Skeletal muscle tissue (tissue), 4 donors: ENCODE results near the gene NKPD1. TPM values are rescaled to one million over a fixed set of nuclear protein-coding genes. Genes with fewer than 3 reads are reported as not detected.

Experiments
- H3K27ac ChIP-seq: one replicate; pipeline ENCODE4 v1.7.0; 2013; ENCODE audit warnings: mild to moderate bottlenecking, low read depth, low read length, inconsistent platforms
- H3K27me3 ChIP-seq, 3 donors: one replicate each; pipeline ENCODE4 v1.7.0; 2013; ENCODE audit warnings: low read length in 3 of 3; ENCODE audit not compliant: control insufficient read depth in 3 of 3, insufficient read depth in 3 of 3
- H3K36me3 ChIP-seq, 3 donors: one replicate each; pipeline ENCODE4 v1.7.0; 2013; ENCODE audit warnings: low read length in 3 of 3; ENCODE audit not compliant: control insufficient read depth in 3 of 3, insufficient read depth in 3 of 3
- H3K4me1 ChIP-seq, 3 donors: one replicate each; pipeline ENCODE4 v1.7.0; 2013; ENCODE audit warnings: low read length in 3 of 3, mild to moderate bottlenecking in 3 of 3; ENCODE audit not compliant: control insufficient read depth in 3 of 3, insufficient read depth in 3 of 3
- H3K4me3 ChIP-seq, 3 donors: one replicate each; pipeline ENCODE4 v1.7.0; 2013; ENCODE audit warnings: low read length in 3 of 3
- H3K9ac ChIP-seq, 3 donors: one replicate each; pipeline ENCODE4 v1.7.0; 2013; ENCODE audit warnings: low read length in 3 of 3, mild to moderate bottlenecking in 3 of 3, moderate library complexity in 2 of 3, low read depth in 1 of 3
- H3K9me3 ChIP-seq, 3 donors: one replicate each; pipeline ENCODE4 v1.7.0; 2013; ENCODE audit warnings: low read length in 3 of 3; ENCODE audit not compliant: control insufficient read depth in 3 of 3
- total RNA-seq: library from RNA; depleted of rRNA; stranded (reverse); fragments of >200 nt; gene quantifications from one replicate; pipeline ENCODE4 v1.2.3, GENCODE V29; 2014
- donor health status: Osteomylitis.

The NKPD1 gene, protein sequence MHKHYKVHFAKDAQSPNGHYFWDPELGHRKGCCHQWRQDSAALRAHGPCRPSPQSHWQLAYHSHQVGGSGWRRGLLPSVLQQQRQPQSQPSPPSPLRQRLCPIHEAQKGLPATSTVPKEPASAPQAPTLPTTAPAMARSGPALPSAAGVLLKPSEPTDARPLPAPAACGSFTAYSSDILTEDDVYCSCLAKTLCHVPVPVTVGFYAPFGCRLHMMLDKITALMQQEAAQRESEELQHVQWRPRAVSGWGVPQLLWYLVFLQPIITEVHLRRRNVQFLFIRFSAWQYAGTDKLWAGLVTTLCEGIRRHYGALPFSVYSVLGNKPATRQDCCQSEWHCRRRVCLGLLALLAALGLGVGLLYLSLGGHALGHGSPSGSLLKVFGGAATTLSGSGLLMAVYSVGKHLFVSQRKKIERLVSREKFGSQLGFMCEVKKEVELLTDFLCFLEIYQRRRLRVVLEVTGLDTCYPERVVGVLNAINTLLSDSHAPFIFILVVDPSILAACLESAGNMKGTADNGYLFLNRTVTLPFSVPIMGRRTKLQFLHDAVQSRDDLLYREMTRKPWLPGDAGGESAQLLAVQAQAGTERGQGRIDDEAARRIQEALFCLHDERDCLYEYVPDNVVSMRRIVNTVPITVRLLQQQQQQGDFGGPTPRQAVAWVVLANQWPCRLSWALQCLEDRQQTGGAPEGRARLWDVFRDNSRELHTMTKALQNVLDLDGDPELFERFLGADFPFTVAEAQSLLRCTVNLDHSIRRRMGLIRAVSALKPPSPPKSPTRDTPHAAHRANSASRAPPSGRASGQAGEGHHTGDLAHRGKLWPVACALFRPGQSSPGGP
- total RNA-seq, result not detected

DNA sequence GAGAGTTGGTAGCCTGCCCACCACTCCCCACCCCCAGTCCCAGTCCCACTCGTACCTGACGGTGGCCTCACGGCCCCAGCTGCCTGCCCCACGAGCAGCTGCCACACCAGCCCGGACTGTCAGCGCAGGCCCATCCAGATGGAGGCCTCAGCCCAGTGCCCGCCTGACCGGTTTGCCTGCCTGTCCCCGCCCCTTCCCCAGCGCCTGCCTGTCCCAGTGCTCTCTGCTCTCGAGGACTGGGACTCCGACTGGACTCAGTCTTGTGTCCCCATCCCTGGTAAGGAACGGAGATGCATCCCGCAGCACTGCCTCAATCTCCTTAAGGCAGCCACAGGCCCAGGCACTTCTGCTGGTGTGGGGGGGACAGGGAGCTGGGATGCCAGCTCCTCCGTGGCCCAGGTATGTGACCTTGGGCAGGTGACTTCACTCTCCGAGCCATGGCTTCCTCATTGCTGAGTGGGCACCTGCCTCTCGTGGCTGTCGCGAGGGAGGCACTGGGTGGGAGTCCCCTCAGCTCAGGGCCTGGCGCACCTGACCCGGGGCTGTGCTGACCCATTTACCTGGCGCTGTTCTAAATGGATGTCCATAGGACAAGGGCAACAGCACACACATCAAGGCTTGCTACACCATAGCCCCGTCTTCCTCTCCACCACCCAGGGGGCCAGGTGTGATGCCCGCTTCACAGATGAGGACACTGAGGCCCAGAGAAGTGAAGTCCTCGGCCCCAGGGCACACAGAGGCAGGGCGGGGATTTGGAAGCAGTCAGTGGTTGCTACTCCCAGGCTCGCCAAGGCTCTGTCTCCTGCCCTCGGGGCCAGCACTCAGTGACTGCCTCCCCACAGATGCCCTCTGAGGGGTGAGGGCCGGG lies at the start of gene NKPD1:
NKPD1 (minus strand) TSS at position 113 of the 868 bp plus-strand sequence. CDS start 832 bp downstream, outside the sequence.
- no peak within 1 kb of the TSS for H3K4me3 ChIP-seq
- peaks cover 43 to 61% (median 48%) of the 10 kb centered on the region in 3 donors for H3K27me3 ChIP-seq
- H3K36me3 ChIP-seq, result no peaks in the 10 kb centered on the region
- no peaks in the 10 kb centered on the region for H3K9me3 ChIP-seq
- no peak within 1 kb of the TSS for H3K9ac ChIP-seq
- H3K27ac ChIP-seq, result no peak within 1 kb of the TSS
- H3K4me1 ChIP-seq, result peaks cover 3 to 4% (median 4%) of the 10 kb centered on the region in 3 donors

DNA sequence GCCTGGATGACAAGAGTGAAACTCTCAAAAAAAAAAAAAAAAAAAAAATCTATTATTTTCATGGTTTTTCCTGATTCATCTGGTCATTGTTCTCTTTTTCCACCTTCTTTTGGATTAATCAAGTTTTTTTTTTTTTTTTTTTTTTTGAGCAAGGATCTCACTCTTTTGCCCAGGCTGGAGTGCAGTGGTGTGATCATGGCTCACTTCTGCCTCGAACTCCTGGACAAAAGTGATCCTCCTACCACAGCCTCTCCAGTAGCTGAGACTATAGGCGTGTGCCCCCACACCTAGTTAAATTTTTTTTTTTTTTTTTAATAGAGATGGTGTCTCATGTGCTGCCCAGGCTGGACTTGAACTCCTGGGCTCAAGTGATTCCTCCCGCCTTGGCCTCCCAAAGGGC lies 45.5 kb upstream of the NKPD1 start:
- Histone ChIP-seq H3K9ac (no peak overlapping the region), H3K27me3 (no peaks in the 10 kb centered on the region), H3K36me3 (no peaks in the 10 kb centered on the region), H3K9me3 (no peaks in the 10 kb centered on the region), H3K4me1 (no peaks in the 10 kb centered on the region), H3K27ac (no peak overlapping the region), H3K4me3 (no peak overlapping the region)

DNA sequence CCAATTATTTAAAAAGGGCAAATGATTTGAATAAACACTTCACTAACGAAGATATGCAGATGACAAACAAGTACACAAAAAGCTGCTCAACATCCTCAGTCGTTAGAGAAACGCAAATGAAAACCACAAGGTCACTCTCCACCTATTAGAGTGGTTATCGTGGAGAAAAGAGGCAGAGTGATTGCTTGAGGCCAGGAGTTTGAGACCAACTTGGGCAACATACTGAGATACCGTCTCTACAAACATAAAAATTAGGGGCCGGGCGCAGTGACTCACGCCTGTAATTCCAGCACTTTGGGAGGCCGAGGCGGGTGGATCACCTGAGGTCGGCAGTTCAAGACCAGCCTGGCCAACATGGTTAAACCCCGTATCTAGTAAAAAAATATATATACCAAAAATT lies 45.0 kb upstream of the NKPD1 start:
- H3K9me3 ChIP-seq, result no peaks in the 10 kb centered on the region
- no peak overlapping the region for H3K4me3 ChIP-seq
- H3K27me3 ChIP-seq, result no peaks in the 10 kb centered on the region
- no peak overlapping the region for H3K9ac ChIP-seq
- H3K36me3 ChIP-seq, result no peaks in the 10 kb centered on the region
- H3K4me1 ChIP-seq, result no peaks in the 10 kb centered on the region
- H3K27ac ChIP-seq, result no peak overlapping the region

DNA sequence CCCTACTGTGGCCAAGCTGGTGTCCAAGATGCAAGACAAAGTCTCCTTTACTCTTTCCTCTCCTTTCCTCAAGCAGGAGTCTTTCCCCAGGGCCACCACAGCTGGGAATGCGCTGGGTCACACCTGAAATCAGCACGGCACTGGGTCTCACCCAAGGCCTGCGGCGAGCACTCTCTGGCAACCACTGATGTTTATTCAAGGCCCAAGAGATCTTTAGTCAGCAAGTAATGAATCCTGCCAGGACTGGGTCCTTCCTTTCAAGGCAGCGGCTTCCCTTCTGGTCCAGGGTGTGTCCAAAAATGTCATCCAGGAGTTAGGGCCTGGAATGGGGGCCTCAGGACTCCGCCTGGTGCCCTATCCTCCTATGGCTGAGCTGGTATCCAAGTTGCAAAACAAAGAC lies 41.9 kb upstream of the NKPD1 start:
- Histone ChIP-seq H3K4me1 (no peaks in the 10 kb centered on the region), H3K27ac (no peak overlapping the region), H3K4me3 (no peak overlapping the region), H3K9me3 (no peaks in the 10 kb centered on the region), H3K9ac (no peak overlapping the region), H3K36me3 (no peaks in the 10 kb centered on the region), H3K27me3 (no peaks in the 10 kb centered on the region)

DNA sequence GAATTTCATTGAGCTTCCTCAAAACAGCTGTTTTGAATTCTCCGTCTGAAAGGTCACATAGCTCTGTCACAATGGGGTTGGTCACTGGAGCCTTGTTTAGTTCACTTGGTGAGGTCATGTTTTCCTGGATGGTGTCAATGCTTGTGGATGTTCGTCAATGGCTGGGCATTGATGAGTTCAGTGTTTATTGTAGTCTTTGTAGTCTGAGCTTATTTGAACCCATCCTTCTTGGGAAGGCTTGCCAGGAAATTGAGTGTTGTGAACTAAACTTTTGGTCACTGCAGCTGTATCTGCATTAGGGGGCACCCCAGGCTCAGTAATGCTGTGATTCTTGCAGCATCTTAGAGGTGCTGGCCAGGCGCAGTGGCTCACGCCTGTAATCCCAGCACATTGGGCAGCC lies 39.8 kb upstream of the NKPD1 start:
- H3K27ac ChIP-seq, result no peak overlapping the region
- H3K4me3 ChIP-seq, result no peak overlapping the region
- no peak overlapping the region for H3K9ac ChIP-seq
- H3K9me3 ChIP-seq, result no peaks in the 10 kb centered on the region
- no peaks in the 10 kb centered on the region for H3K36me3 ChIP-seq
- no peaks in the 10 kb centered on the region for H3K27me3 ChIP-seq
- no peaks in the 10 kb centered on the region for H3K4me1 ChIP-seq

DNA sequence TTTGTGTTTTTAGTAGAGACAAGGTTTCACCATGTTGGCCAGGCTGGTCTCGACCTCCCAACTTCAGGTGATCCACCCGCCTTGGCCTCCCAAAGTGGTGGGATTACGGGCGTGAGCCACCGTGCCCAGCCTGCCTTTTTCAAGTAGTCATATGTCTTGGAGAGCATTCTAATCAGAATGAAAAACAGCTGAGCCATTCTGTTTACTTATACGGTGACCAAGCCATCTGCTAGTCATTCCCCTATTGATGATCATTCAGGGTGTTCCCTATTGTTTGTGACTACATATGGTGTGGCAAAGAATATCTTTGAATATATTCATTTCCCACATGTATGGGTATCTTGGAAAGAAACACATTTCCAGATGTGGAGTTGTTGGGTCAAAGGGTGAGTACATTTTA lies 35.0 kb upstream of the NKPD1 start:
- no peaks in the 10 kb centered on the region for H3K27me3 ChIP-seq
- no peak overlapping the region for H3K9ac ChIP-seq
- no peak overlapping the region for H3K27ac ChIP-seq
- no peaks in the 10 kb centered on the region for H3K9me3 ChIP-seq
- no peaks in the 10 kb centered on the region for H3K36me3 ChIP-seq
- no peak overlapping the region for H3K4me3 ChIP-seq
- no peaks in the 10 kb centered on the region for H3K4me1 ChIP-seq

DNA sequence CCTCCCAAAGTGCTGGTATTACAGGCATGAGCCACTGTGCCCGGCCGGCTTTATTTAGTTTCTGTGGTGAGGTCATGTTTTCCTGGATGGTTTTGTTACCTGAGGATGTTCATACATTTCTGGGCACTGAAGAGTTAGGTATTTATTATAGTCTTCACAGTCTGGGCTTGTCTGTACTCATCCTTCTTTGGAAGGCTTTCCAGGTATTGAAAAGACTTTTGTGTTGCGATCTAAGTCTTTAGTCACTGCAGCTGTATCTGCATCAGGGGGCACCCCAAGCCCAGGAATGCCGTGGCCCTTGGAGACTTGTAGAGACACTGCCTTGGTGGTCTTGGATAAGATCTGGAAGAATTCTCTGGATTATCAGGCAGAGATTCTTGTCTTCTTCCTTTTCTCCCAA lies 30.6 kb upstream of the NKPD1 start:
- H3K36me3 ChIP-seq, result no peaks in the 10 kb centered on the region
- H3K27me3 ChIP-seq, result no peaks in the 10 kb centered on the region
- H3K27ac ChIP-seq, result no peak overlapping the region
- no peaks in the 10 kb centered on the region for H3K9me3 ChIP-seq
- H3K9ac ChIP-seq, result no peak overlapping the region
- no peak overlapping the region for H3K4me3 ChIP-seq
- no peaks in the 10 kb centered on the region for H3K4me1 ChIP-seq

DNA sequence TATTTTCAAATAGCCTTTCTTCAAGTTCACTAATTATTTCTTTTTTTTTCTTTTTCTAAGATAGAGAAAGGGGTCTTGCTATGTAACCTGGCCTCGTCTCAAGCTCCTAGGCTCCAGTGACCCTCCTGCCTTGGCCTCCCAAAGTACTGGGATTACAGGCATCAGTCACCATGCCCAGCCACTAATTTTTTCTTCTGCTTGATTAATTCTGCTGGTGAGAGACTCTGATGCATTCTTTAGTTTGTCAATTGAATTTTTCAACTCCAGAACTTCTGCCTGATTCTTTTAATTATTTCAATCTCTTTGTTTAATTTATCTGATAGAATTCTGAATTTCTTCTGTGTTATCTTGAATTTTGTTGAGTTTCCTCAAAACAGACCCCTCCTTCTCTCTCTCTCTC lies 29.2 kb upstream of the NKPD1 start:
- Histone ChIP-seq H3K4me1 (no peaks in the 10 kb centered on the region), H3K9ac (no peak overlapping the region), H3K36me3 (no peaks in the 10 kb centered on the region), H3K27ac (no peak overlapping the region), H3K9me3 (no peaks in the 10 kb centered on the region), H3K4me3 (no peak overlapping the region), H3K27me3 (no peaks in the 10 kb centered on the region)

DNA sequence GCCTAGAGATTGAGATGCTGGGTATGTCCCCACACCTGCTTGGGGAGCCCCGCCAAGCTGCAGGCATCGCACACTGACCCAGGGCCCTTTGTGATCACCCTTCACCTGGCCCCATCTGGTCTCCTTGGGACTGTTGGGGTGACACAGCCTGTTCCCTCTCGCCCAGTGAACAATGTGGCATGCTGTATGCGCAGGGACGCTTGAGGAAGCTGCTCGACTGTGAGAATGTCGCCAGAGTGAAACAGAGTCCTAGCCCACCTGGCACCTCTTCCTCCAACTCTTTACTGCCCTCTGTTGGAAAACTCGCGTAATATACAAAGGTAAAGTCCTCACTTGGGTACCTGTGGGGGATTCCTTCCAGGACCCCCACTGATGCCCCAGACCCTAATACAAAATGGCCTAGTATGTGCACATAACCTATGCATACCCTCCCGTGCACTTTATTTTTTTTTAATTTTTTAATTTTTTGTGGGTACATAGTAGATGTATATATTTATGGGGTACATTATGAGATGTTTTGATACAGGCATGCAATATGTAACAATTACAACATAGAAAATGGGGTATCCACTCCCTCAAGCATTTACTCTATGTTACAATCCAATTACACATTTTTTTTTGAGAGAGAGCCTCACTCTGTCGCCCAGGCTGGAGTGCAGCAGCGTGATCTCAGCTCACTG lies 26.8 kb upstream of the NKPD1 start:
- Histone ChIP-seq H3K9ac (no peak overlapping the region), H3K4me1 (no peaks in the 10 kb centered on the region), H3K9me3 (no peaks in the 10 kb centered on the region), H3K4me3 (no peak overlapping the region), H3K27ac (no peak overlapping the region), H3K27me3 (no peaks in the 10 kb centered on the region), H3K36me3 (no peaks in the 10 kb centered on the region)
